ENCODE data around the gene TPRX1. TPM values are rescaled to one million over a fixed set of nuclear protein-coding genes. Genes with fewer than 3 reads are reported as not detected.

TPRX1 gene
- total and polyA plus RNA-seq, 2 donors (not counting 3 experiments of a cell fraction or from before 2014, with no cell fraction given), result not detected

GRCh38 chr19:47842941-47843340 is 38.6 kb upstream of the TPRX1 start:
- H2AFZ ChIP-seq (ENCODE audit: low read depth, low read length), result no peak overlapping the region
- intact Hi-C loops (cut with micrococcal nuclease), result no loop called here
- no peak overlapping the region for H3K27ac ChIP-seq (ENCODE audit: insufficient read depth, low read depth, low read length)
- no peak overlapping the region for H3K9ac ChIP-seq (replicated peaks; ENCODE audit: extremely low read depth, insufficient read depth, low read length)
- no peaks in the 10 kb centered on the region for H3K9me3 ChIP-seq (replicated peaks; ENCODE audit: control insufficient read depth, insufficient read depth, low read length)
- H3K79me2 ChIP-seq (ENCODE audit: control insufficient read depth, insufficient read depth, low read length), result no peaks in the 10 kb centered on the region
- no peaks in the 10 kb centered on the region for H3K36me3 ChIP-seq (ENCODE audit: control insufficient read depth in 2 of 2, extremely low read depth in 1 of 2, insufficient read depth in 2 of 2, low read length in 2 of 2)
- dilution Hi-C loops (cut with MboI; ENCODE audit: extremely low pct_ligation_motif_present, low sequenced_read_pairs), result no loop called here
- POLR2A ChIA-PET, result no interaction called here
- DNase-seq (ENCODE audit: low read depth, low spot score), result no peak
- no peak for FAIRE-seq
- TF ChIP-seq FOS (IDR thresholded peaks at IDR 0.05; ENCODE audit: borderline replicate concordance, insufficient read depth, low read length) (no peak), POLR2AphosphoS5 (IDR thresholded peaks at IDR 0.05; ENCODE audit: insufficient read depth, low read depth, low read length) (no peak), POLR2A (IDR thresholded peaks at IDR 0.05; ENCODE audit: low read depth, low read length) (no peak), JUN (IDR thresholded peaks at IDR 0.05; ENCODE audit: borderline replicate concordance, insufficient read depth, insufficient read length, low read depth) (no peak), GATA2 (IDR thresholded peaks at IDR 0.05; ENCODE audit: insufficient read depth, insufficient read length, low read depth, low read length) (no peak)
- H3K27me3 ChIP-seq (ENCODE audit: control insufficient read depth in 2 of 2, insufficient read depth in 2 of 2, low read length in 2 of 2), result no peaks in the 10 kb centered on the region
- H3K4me2 ChIP-seq (ENCODE audit: insufficient read depth, low read length), result no peak overlapping the region
- no peaks in the 10 kb centered on the region for H4K20me1 ChIP-seq (replicated peaks; ENCODE audit: control insufficient read depth, extremely low read depth, insufficient read depth, low read length)
- BruUV-seq (replicated peaks), result no TSS peak
- H3K4me3 ChIP-seq (replicated peaks in 1 of 3; ENCODE audit: insufficient read depth in 1 of 3, low read depth in 1 of 3, low read length in 3 of 3), result no peak overlapping the region
- no peaks in the 10 kb centered on the region for H3K4me1 ChIP-seq (ENCODE audit: control insufficient read depth, extremely low read depth, insufficient read depth, low read length)
- H3K9me1 ChIP-seq (replicated peaks; ENCODE audit: control insufficient read depth, extremely low read depth, insufficient read depth, low read length), result no peaks in the 10 kb centered on the region
- CTCF ChIA-PET, result interaction anchor here (0.9 kb wide), 1 partner anchor 26 kb away, joined by 3 read pairs; no protein-coding TSS in a partner anchor

GRCh38 chr19:47839913-47840312 is 35.6 kb upstream of the TPRX1 start:
- no peak for FAIRE-seq
- intact Hi-C loops (cut with micrococcal nuclease), result no loop called here

More at GRCh38 chr19:47839913-47840312, 35.6 kb upstream of the TPRX1 start:
- no peak for DNase-seq (ENCODE audit: low read depth, low spot score)
- no peaks in the 10 kb centered on the region for H3K9me1 ChIP-seq (replicated peaks; ENCODE audit: control insufficient read depth, extremely low read depth, insufficient read depth, low read length)
- no peak overlapping the region for H3K4me3 ChIP-seq (replicated peaks in 1 of 3; ENCODE audit: insufficient read depth in 1 of 3, low read depth in 1 of 3, low read length in 3 of 3)
- no peak overlapping the region for H3K27ac ChIP-seq (ENCODE audit: insufficient read depth, low read depth, low read length)
- no peaks in the 10 kb centered on the region for H3K36me3 ChIP-seq (ENCODE audit: control insufficient read depth in 2 of 2, extremely low read depth in 1 of 2, insufficient read depth in 2 of 2, low read length in 2 of 2)
- no peaks in the 10 kb centered on the region for H3K79me2 ChIP-seq (ENCODE audit: control insufficient read depth, insufficient read depth, low read length)
- H3K9me3 ChIP-seq (replicated peaks; ENCODE audit: control insufficient read depth, insufficient read depth, low read length), result no peaks in the 10 kb centered on the region
- no peaks in the 10 kb centered on the region for H4K20me1 ChIP-seq (replicated peaks; ENCODE audit: control insufficient read depth, extremely low read depth, insufficient read depth, low read length)
- H3K27me3 ChIP-seq (ENCODE audit: control insufficient read depth in 2 of 2, insufficient read depth in 2 of 2, low read length in 2 of 2), result no peaks in the 10 kb centered on the region
- no peaks in the 10 kb centered on the region for H3K4me1 ChIP-seq (ENCODE audit: control insufficient read depth, extremely low read depth, insufficient read depth, low read length)
- no peak overlapping the region for H3K9ac ChIP-seq (replicated peaks; ENCODE audit: extremely low read depth, insufficient read depth, low read length)
- BruUV-seq (replicated peaks), result no TSS peak
- CTCF ChIA-PET, result interaction anchor here (0.6 to 2.5 kb wide), 3 partner anchors 9 to 207 kb away, joined by 4 to 11 read pairs (median 7); no protein-coding TSS in a partner anchor
- dilution Hi-C loops (cut with MboI; ENCODE audit: extremely low pct_ligation_motif_present, low sequenced_read_pairs), result no loop called here
- no peak overlapping the region for H3K4me2 ChIP-seq (ENCODE audit: insufficient read depth, low read length)
- POLR2A ChIA-PET, result no interaction called here
- H2AFZ ChIP-seq (ENCODE audit: low read depth, low read length), result no peak overlapping the region
- TF ChIP-seq POLR2A (IDR thresholded peaks at IDR 0.05; ENCODE audit: low read depth, low read length), result no peak
- no peak for TF ChIP-seq CTCF (IDR thresholded peaks at IDR 0.05; ENCODE audit: extremely low read depth in 1 of 2, insufficient read depth in 1 of 2, low read depth in 1 of 2, low read length in 2 of 2)

All from endothelial cell of umbilical vein (primary cell).